SK-N-MC (cell line): ENCODE data around the gene ATXN3.

Experiments
- EZH2 ChIP-seq: fragments of 200-600 bp; sonication (generic); IDR thresholded peaks from one replicate; pipeline ENCODE4 v1.6.1; 2017; ENCODE audit warnings: antibody characterized with exemption
- FOXP2 ChIP-seq: optimal IDR thresholded peaks from 2 replicates; pipeline ENCODE3; 2011; ENCODE audit warnings: mild to moderate bottlenecking, moderate library complexity; ENCODE audit not compliant: insufficient read depth; ENCODE audit errors: extremely low read length, control extremely low read depth
- POLR2AphosphoS5 ChIP-seq: IDR thresholded peaks from 2 replicates; pipeline ENCODE4 v1.6.1; 2012; ENCODE audit warnings: mild to moderate bottlenecking, low read depth, low read length, borderline replicate concordance

- TF ChIP-seq POLR2AphosphoS5: no peak
- TF ChIP-seq EZH2: no peak
- no peak for TF ChIP-seq FOXP2
Measured at GRCh38 chr14:92135269-92135668, 28.9 kb upstream of the ATXN3 start.
